ENCODE results near the gene TCP1. TPM values are rescaled to one million over a fixed set of nuclear protein-coding genes. Genes with fewer than 3 reads are reported as not detected.

Gene TCP1
- total RNA-seq, 4 donors from 2014 or later: 103 to 140 (median 121) TPM

DNA sequence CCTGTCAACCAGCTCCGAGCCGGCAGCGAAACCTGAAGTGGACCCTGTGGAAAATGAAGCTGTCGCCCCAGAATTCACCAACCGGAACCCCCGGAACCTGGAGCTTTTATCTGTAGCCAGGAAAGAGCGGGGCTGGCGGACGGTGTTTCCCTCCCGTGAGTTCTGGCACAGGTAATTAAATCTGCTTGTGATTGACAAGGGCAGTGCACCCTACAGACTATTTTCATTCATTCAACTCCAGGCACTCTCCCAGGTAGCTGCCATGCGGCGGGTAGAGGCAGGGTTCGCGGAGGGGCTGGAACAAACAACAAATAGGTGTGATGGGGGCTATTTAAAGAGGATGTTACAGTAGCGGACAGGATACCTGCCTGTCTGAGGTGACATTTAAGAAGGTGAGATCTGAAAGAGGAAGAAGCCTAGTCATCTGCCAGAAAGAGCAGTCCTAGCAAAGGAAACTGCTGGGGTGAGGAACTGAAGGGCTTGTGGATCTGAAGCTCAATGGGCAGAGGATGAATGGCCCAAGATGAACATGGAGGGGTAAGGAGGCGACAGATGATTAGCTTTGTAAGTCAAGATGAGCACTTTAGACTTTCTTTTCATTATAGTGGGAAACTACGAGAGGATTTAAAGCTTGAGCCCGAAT, 1.7 kb upstream of the TCP1 start:
- Histone ChIP-seq H3K27me3 (no peaks in the 10 kb centered on the region), H3K36me3 (peaks cover 0 to 58% (median 36%) of the 10 kb centered on the region in 4 donors), H3K4me3 (peak overlapping the region; percentile 87 to 100 (median 97)), H3K9me3 (no peaks in the 10 kb centered on the region), H3K27ac (replicated peaks in 1 of 4) (peak overlapping the region; percentile 96 to 99 (median 97)), H3K4me1 (peaks cover 38 to 75% (median 65%) of the 10 kb centered on the region in 4 donors)
- no peak for DNase-seq (ENCODE audit: extremely low spot score)
- WGBS: 19% methylated on average over 13 of the region's 18 CpGs
- TF ChIP-seq POLR2AphosphoS5 (IDR thresholded peaks at IDR 0.05) (no peak), EP300 (IDR thresholded peaks at IDR 0.05) (no peak), POLR2A (IDR thresholded peaks at IDR 0.05; ENCODE audit: low read depth) (no peak)
- TF ChIP-seq, protein P1, sequence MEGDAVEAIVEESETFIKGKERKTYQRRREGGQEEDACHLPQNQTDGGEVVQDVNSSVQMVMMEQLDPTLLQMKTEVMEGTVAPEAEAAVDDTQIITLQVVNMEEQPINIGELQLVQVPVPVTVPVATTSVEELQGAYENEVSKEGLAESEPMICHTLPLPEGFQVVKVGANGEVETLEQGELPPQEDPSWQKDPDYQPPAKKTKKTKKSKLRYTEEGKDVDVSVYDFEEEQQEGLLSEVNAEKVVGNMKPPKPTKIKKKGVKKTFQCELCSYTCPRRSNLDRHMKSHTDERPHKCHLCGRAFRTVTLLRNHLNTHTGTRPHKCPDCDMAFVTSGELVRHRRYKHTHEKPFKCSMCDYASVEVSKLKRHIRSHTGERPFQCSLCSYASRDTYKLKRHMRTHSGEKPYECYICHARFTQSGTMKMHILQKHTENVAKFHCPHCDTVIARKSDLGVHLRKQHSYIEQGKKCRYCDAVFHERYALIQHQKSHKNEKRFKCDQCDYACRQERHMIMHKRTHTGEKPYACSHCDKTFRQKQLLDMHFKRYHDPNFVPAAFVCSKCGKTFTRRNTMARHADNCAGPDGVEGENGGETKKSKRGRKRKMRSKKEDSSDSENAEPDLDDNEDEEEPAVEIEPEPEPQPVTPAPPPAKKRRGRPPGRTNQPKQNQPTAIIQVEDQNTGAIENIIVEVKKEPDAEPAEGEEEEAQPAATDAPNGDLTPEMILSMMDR (IDR thresholded peaks at IDR 0.05): no peak
- intact Hi-C loops (cut with DNase I): loop anchor here (10.0 kb wide), 2 partner anchors 184 to 244 kb away; no protein-coding TSS in a partner anchor

DNA sequence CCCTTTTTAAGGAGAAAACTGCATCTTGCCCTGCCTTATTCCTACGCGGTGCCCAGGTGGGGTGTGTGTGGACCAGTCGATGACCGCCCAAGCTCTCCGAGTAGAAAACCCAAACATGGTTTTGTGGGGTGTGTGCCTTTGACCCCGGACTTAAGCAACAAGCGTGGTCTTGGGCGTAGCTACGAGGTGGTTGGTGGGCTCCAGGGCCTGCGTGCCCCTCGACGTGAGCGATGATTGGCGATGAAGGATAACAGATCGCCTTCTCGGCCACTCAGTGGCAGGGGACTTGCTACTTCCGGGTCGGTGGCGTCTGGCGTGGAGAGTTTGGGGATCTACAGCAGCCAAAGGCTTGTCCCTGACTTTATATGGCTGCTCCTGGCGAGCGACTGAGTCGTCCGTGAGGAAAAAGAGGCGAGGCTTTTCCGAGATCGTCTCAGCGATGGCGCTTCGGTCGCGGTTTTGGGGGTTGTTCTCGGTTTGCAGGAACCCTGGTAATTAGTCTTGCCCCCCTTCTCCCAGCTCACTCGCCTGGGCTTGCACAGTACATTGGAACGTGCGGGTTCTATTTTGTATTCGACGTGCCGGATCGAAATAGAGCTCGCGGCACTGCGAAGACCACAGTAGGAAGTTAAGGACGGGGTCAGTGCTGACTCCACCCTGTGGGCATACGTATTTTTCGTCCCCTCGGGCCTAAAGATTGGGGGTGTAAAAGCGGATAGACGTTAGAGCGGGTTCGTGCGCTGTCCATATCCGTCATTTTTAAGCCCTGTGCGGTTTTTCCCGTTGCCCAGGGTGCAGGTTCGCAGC, 950 bp upstream of the TCP1 start, which contains the start of gene MRPL18:
TSS of gene MRPL18 (plus strand) at position 319 of the 807 bp plus-strand sequence. CDS start at position 440, 121 bp downstream.
- peaks cover under 1 to 59% (median 37%) of the 10 kb centered on the region in 4 donors for H3K36me3 ChIP-seq
- peak within 1 kb of the TSS; percentile 96 to 99 (median 97) for H3K27ac ChIP-seq (replicated peaks in 1 of 4)
- TF ChIP-seq POLR2A (IDR thresholded peaks at IDR 0.05; ENCODE audit: low read depth) (no peak), POLR2AphosphoS5 (IDR thresholded peaks at IDR 0.05) (peak; percentile 87 to 89), EP300 (IDR thresholded peaks at IDR 0.05) (no peak)
- TF ChIP-seq, protein P1 (IDR thresholded peaks at IDR 0.05): no peak
- DNase-seq (ENCODE audit: extremely low spot score): peak; percentile 99
- peaks cover 38 to 73% (median 72%) of the 10 kb centered on the region in 4 donors for H3K4me1 ChIP-seq
- no peaks in the 10 kb centered on the region for H3K9me3 ChIP-seq
- intact Hi-C loops (cut with DNase I): loop anchor here (10.0 kb wide), 2 partner anchors 184 to 244 kb away; no protein-coding TSS in a partner anchor
- no peaks in the 10 kb centered on the region for H3K27me3 ChIP-seq
- H3K4me3 ChIP-seq: peak within 1 kb of the TSS; percentile 87 to 100 (median 97)
- WGBS: 0% methylated on average over 34 of the region's 56 CpGs

GRCh38 chr6:159788753-159789376, 537 bp downstream of the TCP1 start:
- no peaks in the 10 kb centered on the region for H3K27me3 ChIP-seq
- intact Hi-C loops (cut with DNase I): loop anchor here (2.0 to 5.0 kb wide), 2 partner anchors 57 to 96 kb away; partner anchors contain the start of gene SOD2
- peak overlapping the region; percentile 96 to 99 (median 97) for H3K27ac ChIP-seq (replicated peaks in 1 of 4)
- H3K4me1 ChIP-seq: peaks cover 38 to 76% (median 64%) of the 10 kb centered on the region in 4 donors
- no peak for DNase-seq (ENCODE audit: extremely low spot score)
- H3K36me3 ChIP-seq: peaks cover 12 to 62% (median 45%) of the 10 kb centered on the region in 4 donors
- H3K9me3 ChIP-seq: no peaks in the 10 kb centered on the region
- TF ChIP-seq POLR2A (IDR thresholded peaks at IDR 0.05; ENCODE audit: low read depth): no peak
- TF ChIP-seq POLR2AphosphoS5 (IDR thresholded peaks at IDR 0.05): peak in 1 of 2 donors; percentile 37
- no peak for TF ChIP-seq EP300 (IDR thresholded peaks at IDR 0.05)
- TF ChIP-seq, protein P1 (IDR thresholded peaks at IDR 0.05): peak in 1 of 3 experiments; percentile 1
- H3K4me3 ChIP-seq: peak overlapping the region; percentile 87 to 100 (median 97)
- 0% methylated on average over 21 of the region's 60 CpGs for WGBS

- intact Hi-C loops (cut with DNase I): loop anchor here (2.0 to 5.0 kb wide), 2 partner anchors 56 to 95 kb away; partner anchors contain the start of gene SOD2
- Histone ChIP-seq H3K27me3 (no peaks in the 10 kb centered on the region), H3K36me3 (peaks cover 12 to 62% (median 49%) of the 10 kb centered on the region in 4 donors), H3K4me1 (peaks cover 38 to 74% (median 60%) of the 10 kb centered on the region in 4 donors), H3K27ac (replicated peaks in 1 of 4) (peak overlapping the region in 3 of 4 donors; percentile 96 to 99 (median 98)), H3K9me3 (no peaks in the 10 kb centered on the region), H3K4me3 (peak overlapping the region; percentile 87 to 100 (median 97))
- TF ChIP-seq, protein P1 (IDR thresholded peaks at IDR 0.05): no peak
- no peak for TF ChIP-seq EP300 (IDR thresholded peaks at IDR 0.05)
- TF ChIP-seq POLR2A (IDR thresholded peaks at IDR 0.05; ENCODE audit: low read depth): no peak
- TF ChIP-seq POLR2AphosphoS5 (IDR thresholded peaks at IDR 0.05): no peak
- DNase-seq (ENCODE audit: extremely low spot score): no peak
- WGBS: 35% methylated on average over 15 of the region's 15 CpGs
Observed at GRCh38 chr6:159788276-159788675, 1.1 kb downstream of the TCP1 start.
